ENCODE measurements around the gene PRELID2. TPM values are rescaled to one million over a fixed set of nuclear protein-coding genes. Genes with fewer than 3 reads are reported as not detected.
"Not testable (repeated sequence)": the region's sequence is repeated elsewhere in the genome, so short reads cannot be mapped to it uniquely, and the experiment has no call there.

PRELID2 gene
- total and polyA plus RNA-seq, 9 donors = 2.1 to 20.1 (median 3.1) TPM

GRCh38 chr5:145798503-145798902 lies 36.6 kb downstream of the PRELID2 start:
- H3K27me3 ChIP-seq (ENCODE audit: control insufficient read depth, insufficient read depth, low read length); H3K9me3 ChIP-seq (replicated peaks; ENCODE audit: control insufficient read depth, low read depth, low read length); H3K4me3 ChIP-seq (ENCODE audit: low read length); H3K27ac ChIP-seq (ENCODE audit: low read length); H3K36me3 ChIP-seq (ENCODE audit: control insufficient read depth, insufficient read depth, low read length); H3K4me1 ChIP-seq (ENCODE audit: control insufficient read depth, insufficient read depth, low read length); DNase-seq: not testable (repeated sequence)

- WGBS (ENCODE audit: insufficient coverage) = no CpG with 5 or more reads among the region's 1 CpG
- Histone ChIP-seq H3K4me1 (ENCODE audit: control insufficient read depth, insufficient read depth, low read length) (peaks cover 4% of the 10 kb centered on the region), H3K36me3 (ENCODE audit: control insufficient read depth, insufficient read depth, low read length) (no peaks in the 10 kb centered on the region), H3K27ac (ENCODE audit: low read length) (no peak overlapping the region), H3K27me3 (ENCODE audit: control insufficient read depth, insufficient read depth, low read length) (no peaks in the 10 kb centered on the region), H3K4me3 (ENCODE audit: low read length) (no peak overlapping the region), H3K9me3 (replicated peaks; ENCODE audit: control insufficient read depth, low read depth, low read length) (no peaks in the 10 kb centered on the region)
- no peak for DNase-seq
Observed at GRCh38 chr5:145797336-145797735, 37.8 kb downstream of the PRELID2 start.

- DNase-seq = no peak
- Histone ChIP-seq H3K9me3 (replicated peaks; ENCODE audit: control insufficient read depth, low read depth, low read length) (no peaks in the 10 kb centered on the region), H3K36me3 (ENCODE audit: control insufficient read depth, insufficient read depth, low read length) (no peaks in the 10 kb centered on the region), H3K27me3 (ENCODE audit: control insufficient read depth, insufficient read depth, low read length) (no peaks in the 10 kb centered on the region), H3K4me1 (ENCODE audit: control insufficient read depth, insufficient read depth, low read length) (peaks cover 5% of the 10 kb centered on the region), H3K4me3 (ENCODE audit: low read length) (no peak overlapping the region), H3K27ac (ENCODE audit: low read length) (no peak overlapping the region)
- no CpG with 5 or more reads among the region's 2 CpGs for WGBS (ENCODE audit: insufficient coverage)
Observed at GRCh38 chr5:145796318-145796717, 38.8 kb downstream of the PRELID2 start.

GRCh38 chr5:145793574-145793973 lies 41.6 kb downstream of the PRELID2 start:
- no CpG with 5 or more reads among the region's 2 CpGs for WGBS (ENCODE audit: insufficient coverage)
- DNase-seq = no peak
- H3K9me3 ChIP-seq (replicated peaks; ENCODE audit: control insufficient read depth, low read depth, low read length) = no peaks in the 10 kb centered on the region

GRCh38 chr5:145792840-145793239 lies 42.3 kb downstream of the PRELID2 start:
- no CpG with 5 or more reads among the region's 3 CpGs for WGBS (ENCODE audit: insufficient coverage)
- Histone ChIP-seq H3K27ac (ENCODE audit: low read length) (no peak overlapping the region), H3K4me1 (ENCODE audit: control insufficient read depth, insufficient read depth, low read length) (peaks cover 5% of the 10 kb centered on the region), H3K4me3 (ENCODE audit: low read length) (no peak overlapping the region), H3K36me3 (ENCODE audit: control insufficient read depth, insufficient read depth, low read length) (no peaks in the 10 kb centered on the region), H3K9me3 (replicated peaks; ENCODE audit: control insufficient read depth, low read depth, low read length) (no peaks in the 10 kb centered on the region), H3K27me3 (ENCODE audit: control insufficient read depth, insufficient read depth, low read length) (no peaks in the 10 kb centered on the region)
- no peak for DNase-seq

More at GRCh38 chr5:145793574-145793973, 41.6 kb downstream of the PRELID2 start:
- no peak overlapping the region for H3K4me3 ChIP-seq (ENCODE audit: low read length)
- peaks cover 5% of the 10 kb centered on the region for H3K4me1 ChIP-seq (ENCODE audit: control insufficient read depth, insufficient read depth, low read length)
- H3K36me3 ChIP-seq (ENCODE audit: control insufficient read depth, insufficient read depth, low read length) = no peaks in the 10 kb centered on the region
- no peaks in the 10 kb centered on the region for H3K27me3 ChIP-seq (ENCODE audit: control insufficient read depth, insufficient read depth, low read length)
- no peak overlapping the region for H3K27ac ChIP-seq (ENCODE audit: low read length)

- Histone ChIP-seq H3K4me3 (ENCODE audit: low read length) (no peak overlapping the region), H3K27me3 (ENCODE audit: control insufficient read depth, insufficient read depth, low read length) (no peaks in the 10 kb centered on the region), H3K36me3 (ENCODE audit: control insufficient read depth, insufficient read depth, low read length) (no peaks in the 10 kb centered on the region), H3K4me1 (ENCODE audit: control insufficient read depth, insufficient read depth, low read length) (peaks cover 5% of the 10 kb centered on the region), H3K27ac (ENCODE audit: low read length) (no peak overlapping the region), H3K9me3 (replicated peaks; ENCODE audit: control insufficient read depth, low read depth, low read length) (no peaks in the 10 kb centered on the region)
- DNase-seq = peak; percentile 40
- 83% methylated on average over 7 of the region's 9 CpGs for WGBS (ENCODE audit: insufficient coverage)
Observed at GRCh38 chr5:145791866-145792265, 43.3 kb downstream of the PRELID2 start.

- H3K27ac ChIP-seq (ENCODE audit: low read length) = no peak overlapping the region
- peaks cover 5% of the 10 kb centered on the region for H3K4me1 ChIP-seq (ENCODE audit: control insufficient read depth, insufficient read depth, low read length)
- no peaks in the 10 kb centered on the region for H3K27me3 ChIP-seq (ENCODE audit: control insufficient read depth, insufficient read depth, low read length)
- no peaks in the 10 kb centered on the region for H3K9me3 ChIP-seq (replicated peaks; ENCODE audit: control insufficient read depth, low read depth, low read length)
- no CpG with 5 or more reads among the region's 1 CpG for WGBS (ENCODE audit: insufficient coverage)
- no peaks in the 10 kb centered on the region for H3K36me3 ChIP-seq (ENCODE audit: control insufficient read depth, insufficient read depth, low read length)
- no peak overlapping the region for H3K4me3 ChIP-seq (ENCODE audit: low read length)
- DNase-seq = peak; percentile 16
Observed at GRCh38 chr5:145787996-145788395, 47.1 kb downstream of the PRELID2 start.

GRCh38 chr5:145787507-145787906 lies 47.6 kb downstream of the PRELID2 start:
- DNase-seq = no peak
- Histone ChIP-seq H3K4me3 (ENCODE audit: low read length) (no peak overlapping the region), H3K27me3 (ENCODE audit: control insufficient read depth, insufficient read depth, low read length) (no peaks in the 10 kb centered on the region), H3K4me1 (ENCODE audit: control insufficient read depth, insufficient read depth, low read length) (peaks cover 2% of the 10 kb centered on the region), H3K9me3 (replicated peaks; ENCODE audit: control insufficient read depth, low read depth, low read length) (no peaks in the 10 kb centered on the region), H3K36me3 (ENCODE audit: control insufficient read depth, insufficient read depth, low read length) (no peaks in the 10 kb centered on the region), H3K27ac (ENCODE audit: low read length) (no peak overlapping the region)
- no CpG with 5 or more reads among the region's 3 CpGs for WGBS (ENCODE audit: insufficient coverage)

GRCh38 chr5:145787001-145787400 lies 48.1 kb downstream of the PRELID2 start:
- no peak overlapping the region for H3K27ac ChIP-seq (ENCODE audit: low read length)
- 83% methylated on average over 2 of the region's 5 CpGs for WGBS (ENCODE audit: insufficient coverage)
- H3K4me3 ChIP-seq (ENCODE audit: low read length) = no peak overlapping the region
- H3K4me1 ChIP-seq (ENCODE audit: control insufficient read depth, insufficient read depth, low read length) = peaks cover 1% of the 10 kb centered on the region
- H3K9me3 ChIP-seq (replicated peaks; ENCODE audit: control insufficient read depth, low read depth, low read length) = no peaks in the 10 kb centered on the region
- H3K27me3 ChIP-seq (ENCODE audit: control insufficient read depth, insufficient read depth, low read length) = no peaks in the 10 kb centered on the region
- H3K36me3 ChIP-seq (ENCODE audit: control insufficient read depth, insufficient read depth, low read length) = no peaks in the 10 kb centered on the region
- no peak for DNase-seq

GRCh38 chr5:145780982-145781381 lies 54.2 kb downstream of the PRELID2 start:
- 60% methylated on average over 1 of the region's 2 CpGs for WGBS (ENCODE audit: insufficient coverage)

GRCh38 chr5:145778144-145778900 lies 56.8 kb downstream of the PRELID2 start:
- H3K36me3 ChIP-seq (ENCODE audit: control insufficient read depth, insufficient read depth, low read length) = no peaks in the 10 kb centered on the region
- H3K27ac ChIP-seq (ENCODE audit: low read length) = no peak overlapping the region
- H3K4me3 ChIP-seq (ENCODE audit: low read length) = no peak overlapping the region
- no peaks in the 10 kb centered on the region for H3K27me3 ChIP-seq (ENCODE audit: control insufficient read depth, insufficient read depth, low read length)
- no peak for DNase-seq
- H3K9me3 ChIP-seq (replicated peaks; ENCODE audit: control insufficient read depth, low read depth, low read length) = peaks cover 2% of the 10 kb centered on the region
- H3K4me1 ChIP-seq (ENCODE audit: control insufficient read depth, insufficient read depth, low read length) = no peaks in the 10 kb centered on the region
- WGBS (ENCODE audit: insufficient coverage) = 93% methylated on average over 8 of the region's 12 CpGs

More at GRCh38 chr5:145780982-145781381, 54.2 kb downstream of the PRELID2 start:
- DNase-seq = no peak
- H3K27ac ChIP-seq (ENCODE audit: low read length) = no peak overlapping the region
- no peak overlapping the region for H3K4me3 ChIP-seq (ENCODE audit: low read length)
- no peaks in the 10 kb centered on the region for H3K36me3 ChIP-seq (ENCODE audit: control insufficient read depth, insufficient read depth, low read length)
- no peaks in the 10 kb centered on the region for H3K4me1 ChIP-seq (ENCODE audit: control insufficient read depth, insufficient read depth, low read length)
- H3K27me3 ChIP-seq (ENCODE audit: control insufficient read depth, insufficient read depth, low read length) = no peaks in the 10 kb centered on the region
- H3K9me3 ChIP-seq (replicated peaks; ENCODE audit: control insufficient read depth, low read depth, low read length) = peaks cover 2% of the 10 kb centered on the region

Data from muscle of leg (tissue), 11 donors.